Thyroid gland (tissue), 4 donors: ENCODE measurements around the gene SMNDC1. TPM values are rescaled to one million over a fixed set of nuclear protein-coding genes. Genes with fewer than 3 reads are reported as not detected.

Source experiments
- DNase-seq, 2 donors: peaks; one replicate each; pipeline ENCODE4 v3.0.0-alpha.2; 2019
- H3K27ac ChIP-seq, 3 donors: fragments of 200-600 bp; sonication (generic); 1 replicate in 2 of 3; 2 replicates in 1 of 3; pipeline ENCODE4 v1.5.1; 2016 to 2019; ENCODE audit warnings: mild to moderate bottlenecking in 1 of 3, moderate library complexity in 1 of 3
- H3K27me3 ChIP-seq: fragments of 200-600 bp; sonication (generic); one replicate; pipeline ENCODE4 v1.5.1; 2019
- H3K36me3 ChIP-seq, 2 donors: fragments of 200-600 bp; sonication (generic); one replicate each; pipeline ENCODE4 v1.5.1; 2016 to 2019
- H3K4me1 ChIP-seq, 2 donors: fragments of 200-600 bp; sonication (generic); one replicate each; pipeline ENCODE4 v1.5.1; 2017 to 2019
- H3K4me3 ChIP-seq, 3 donors: fragments of 200-600 bp; sonication (generic); replicated peaks in 1 of 3; 1 replicate in 2 of 3; 2 replicates in 1 of 3; pipeline ENCODE4 v1.5.1; 2016; ENCODE audit warnings: mild to moderate bottlenecking in 1 of 3
- H3K9me3 ChIP-seq: fragments of 200-600 bp; sonication (generic); one replicate; pipeline ENCODE4 v1.5.1; 2017
- POLR2A ChIP-seq, 2 donors: fragments of 450-650 bp; IDR thresholded peaks; one replicate each; pipeline ENCODE4 v1.6.1; 2017; ENCODE audit warnings: antibody characterized with exemption in 2 of 2, mild to moderate bottlenecking in 2 of 2, moderate library complexity in 1 of 2
- WGBS, 2 donors: methylation state at CpG; one replicate each; pipeline ENCODE4 v1.1.5; 2017; 5-methylcytosine and 5-hydroxymethylcytosine counted together
- intact Hi-C: fragments of 100-400 bp; cut with DNase I; formaldehyde crosslinking; loops from one replicate; pipeline ENCODE4 v1.15.1; 2023
- total RNA-seq, 4 donors: library from RNA; depleted of rRNA; stranded (reverse); fragments of >200 nt; gene quantifications; one replicate each; pipeline ENCODE4 v1.2.3, GENCODE V29; 2016
- TF ChIP-seq, protein P1 (sequence below), 6 experiments: fragments of 200-600 bp in 3 of 6; fragments of 450-650 bp in 3 of 6; sonication (generic) in 3 of 6; IDR thresholded peaks; one replicate each; pipeline ENCODE4 v1.5.1; 2016 to 2019; ENCODE audit warnings: antibody characterized with exemption in 6 of 6, mild to moderate bottlenecking in 2 of 6, inconsistent platforms in 1 of 6, moderate library complexity in 1 of 6

SMNDC1 gene
- total RNA-seq, 4 donors from 2014 or later = 12.3 to 16.3 (median 13.5) TPM

DNA sequence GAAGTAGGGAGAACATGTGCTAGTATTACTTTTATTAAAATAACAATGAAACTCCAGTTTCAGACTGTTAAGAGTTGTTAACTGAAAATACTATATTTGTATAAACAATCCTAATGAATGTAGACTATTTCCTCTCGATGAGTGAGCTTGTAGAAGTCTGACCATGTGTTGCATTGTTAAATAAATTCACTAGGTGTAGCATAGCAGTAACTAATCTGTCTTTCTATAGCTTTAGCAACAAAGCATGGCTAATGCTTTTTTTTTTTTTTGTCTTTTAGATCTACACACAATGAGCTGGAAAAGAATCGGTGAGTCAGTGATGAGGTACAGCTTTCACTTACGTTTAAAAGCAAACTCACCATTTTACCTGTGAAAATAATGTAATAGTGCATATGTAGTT, 60.2 kb downstream of the SMNDC1 start:
- H3K9me3 ChIP-seq = no peaks in the 10 kb centered on the region
- H3K27ac ChIP-seq = no peak overlapping the region
- intact Hi-C loops = no loop called here
- no peaks in the 10 kb centered on the region for H3K27me3 ChIP-seq
- no peaks in the 10 kb centered on the region for H3K36me3 ChIP-seq
- no peak for DNase-seq
- 73 to 78% methylated on average over 3 of the region's 3 CpGs for WGBS, 2 donors
- H3K4me3 ChIP-seq = no peak overlapping the region
- peaks cover 0 to 7% of the 10 kb centered on the region in 2 donors for H3K4me1 ChIP-seq
- no peak for TF ChIP-seq POLR2A (IDR thresholded peaks at IDR 0.05)
- TF ChIP-seq, protein P1, sequence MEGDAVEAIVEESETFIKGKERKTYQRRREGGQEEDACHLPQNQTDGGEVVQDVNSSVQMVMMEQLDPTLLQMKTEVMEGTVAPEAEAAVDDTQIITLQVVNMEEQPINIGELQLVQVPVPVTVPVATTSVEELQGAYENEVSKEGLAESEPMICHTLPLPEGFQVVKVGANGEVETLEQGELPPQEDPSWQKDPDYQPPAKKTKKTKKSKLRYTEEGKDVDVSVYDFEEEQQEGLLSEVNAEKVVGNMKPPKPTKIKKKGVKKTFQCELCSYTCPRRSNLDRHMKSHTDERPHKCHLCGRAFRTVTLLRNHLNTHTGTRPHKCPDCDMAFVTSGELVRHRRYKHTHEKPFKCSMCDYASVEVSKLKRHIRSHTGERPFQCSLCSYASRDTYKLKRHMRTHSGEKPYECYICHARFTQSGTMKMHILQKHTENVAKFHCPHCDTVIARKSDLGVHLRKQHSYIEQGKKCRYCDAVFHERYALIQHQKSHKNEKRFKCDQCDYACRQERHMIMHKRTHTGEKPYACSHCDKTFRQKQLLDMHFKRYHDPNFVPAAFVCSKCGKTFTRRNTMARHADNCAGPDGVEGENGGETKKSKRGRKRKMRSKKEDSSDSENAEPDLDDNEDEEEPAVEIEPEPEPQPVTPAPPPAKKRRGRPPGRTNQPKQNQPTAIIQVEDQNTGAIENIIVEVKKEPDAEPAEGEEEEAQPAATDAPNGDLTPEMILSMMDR (IDR thresholded peaks at IDR 0.05) = no peak

DNA sequence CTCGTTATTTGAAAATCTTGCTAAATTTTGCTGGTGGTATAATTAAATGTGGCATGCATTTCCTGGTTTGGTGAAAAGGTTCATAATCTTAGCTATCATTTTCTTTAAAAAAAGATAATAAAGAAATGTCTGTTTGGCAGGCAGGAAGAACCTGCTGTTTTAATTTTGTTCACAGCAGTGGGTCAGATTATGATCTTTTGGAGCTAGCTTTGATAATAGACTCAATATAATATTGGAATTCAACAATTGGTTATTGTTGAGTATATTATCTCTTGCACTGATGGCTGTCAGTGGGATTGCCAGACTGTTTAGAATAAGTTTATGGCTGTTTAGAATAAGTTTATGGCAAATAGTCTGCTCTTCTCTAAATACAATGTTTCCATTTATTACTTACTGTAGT, 62.2 kb downstream of the SMNDC1 start:
- TF ChIP-seq, protein P1 (IDR thresholded peaks at IDR 0.05) = no peak
- TF ChIP-seq POLR2A (IDR thresholded peaks at IDR 0.05) = no peak
- WGBS, 2 donors = 93 to 95% methylated on average over 1 of the region's 1 CpG
- Histone ChIP-seq H3K36me3 (no peaks in the 10 kb centered on the region), H3K27ac (no peak overlapping the region), H3K4me1 (peaks cover 0 to 7% of the 10 kb centered on the region in 2 donors), H3K4me3 (no peak overlapping the region), H3K27me3 (no peaks in the 10 kb centered on the region), H3K9me3 (no peaks in the 10 kb centered on the region)
- intact Hi-C loops = no loop called here
- DNase-seq = no peak

DNA sequence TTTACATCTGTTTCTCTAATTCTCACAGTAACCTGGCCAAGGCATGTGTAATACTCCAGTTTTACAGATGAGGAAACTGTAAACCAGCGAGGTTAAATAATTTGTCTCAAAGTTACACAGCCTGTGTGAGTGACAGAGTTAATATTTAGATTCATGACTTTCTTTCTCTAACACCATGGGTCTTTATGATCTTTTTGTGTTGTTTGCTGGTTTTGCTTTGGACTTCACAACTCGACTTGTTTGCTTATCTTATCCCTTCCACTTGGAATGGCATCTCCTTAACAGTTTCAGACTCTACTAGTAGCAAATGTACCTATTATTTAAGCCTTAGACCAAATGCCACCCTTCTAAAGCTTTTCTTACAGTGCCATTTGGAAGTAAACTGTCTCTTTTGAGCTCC, 62.9 kb downstream of the SMNDC1 start:
- 80% methylated on average over 2 of the region's 2 CpGs for WGBS, 2 donors
- no peaks in the 10 kb centered on the region for H3K36me3 ChIP-seq
- DNase-seq = no peak
- peaks cover 0 to 7% of the 10 kb centered on the region in 2 donors for H3K4me1 ChIP-seq
- no peak overlapping the region for H3K4me3 ChIP-seq
- H3K27me3 ChIP-seq = no peaks in the 10 kb centered on the region
- intact Hi-C loops = no loop called here
- no peaks in the 10 kb centered on the region for H3K9me3 ChIP-seq
- TF ChIP-seq, protein P1 (IDR thresholded peaks at IDR 0.05) = no peak
- no peak for TF ChIP-seq POLR2A (IDR thresholded peaks at IDR 0.05)
- H3K27ac ChIP-seq = no peak overlapping the region

DNA sequence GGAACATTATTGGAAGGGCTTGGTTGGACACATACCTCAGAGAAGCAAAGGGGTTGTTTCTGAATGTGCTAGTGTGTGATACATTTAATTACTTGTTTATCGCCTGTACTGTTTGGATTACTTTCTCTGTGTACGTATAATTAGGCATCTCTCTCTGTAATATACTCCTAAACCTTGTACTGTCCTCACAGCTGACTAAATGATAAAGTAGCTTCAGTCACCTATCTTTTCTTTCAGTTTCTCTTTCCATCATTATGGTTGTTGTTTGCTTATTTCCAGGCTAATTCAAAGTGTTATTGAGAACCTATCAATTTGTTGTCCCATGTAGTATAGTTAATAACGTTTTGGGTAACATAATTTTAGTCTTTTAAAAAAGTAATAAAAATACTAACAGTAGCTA, 63.3 kb downstream of the SMNDC1 start:
- TF ChIP-seq, protein P1 (IDR thresholded peaks at IDR 0.05) = no peak
- Histone ChIP-seq H3K4me3 (no peak overlapping the region), H3K9me3 (no peaks in the 10 kb centered on the region), H3K4me1 (peaks cover 0 to 7% of the 10 kb centered on the region in 2 donors), H3K36me3 (no peaks in the 10 kb centered on the region), H3K27me3 (no peaks in the 10 kb centered on the region), H3K27ac (no peak overlapping the region)
- DNase-seq = no peak
- intact Hi-C loops = no loop called here
- WGBS, 2 donors = 81 to 89% methylated on average over 3 of the region's 3 CpGs

Other genes with a start within 250 kb of the SMNDC1 start
- 100 to 1,000 TPM in 1 of 4 donors, 10 to 100 TPM in 3; 51.2 to 136 (median 59.6) TPM for gene MXI1, start 97.3 kb downstream of the SMNDC1 start, total RNA-seq
- 10 to 100 TPM in 1 of 4 donors, 1 to 10 TPM in 3; 2.1 to 14.2 (median 7.1) TPM for gene DUSP5, start 193.0 kb upstream of the SMNDC1 start, total RNA-seq